ENCODE results near the gene SIAH1.

Gene SIAH1

GRCh38 chr16:48393485-48394354, 8.5 kb upstream of the SIAH1 start:
- no peak overlapping the region for H3K4me3 ChIP-seq (ENCODE audit: low read length in 2 of 2)
- H2AFZ ChIP-seq (ENCODE audit: low read length): peak overlapping the region; percentile 62
- no peak overlapping the region for H2BK120ac ChIP-seq (ENCODE audit: low read depth, low read length)

DNA sequence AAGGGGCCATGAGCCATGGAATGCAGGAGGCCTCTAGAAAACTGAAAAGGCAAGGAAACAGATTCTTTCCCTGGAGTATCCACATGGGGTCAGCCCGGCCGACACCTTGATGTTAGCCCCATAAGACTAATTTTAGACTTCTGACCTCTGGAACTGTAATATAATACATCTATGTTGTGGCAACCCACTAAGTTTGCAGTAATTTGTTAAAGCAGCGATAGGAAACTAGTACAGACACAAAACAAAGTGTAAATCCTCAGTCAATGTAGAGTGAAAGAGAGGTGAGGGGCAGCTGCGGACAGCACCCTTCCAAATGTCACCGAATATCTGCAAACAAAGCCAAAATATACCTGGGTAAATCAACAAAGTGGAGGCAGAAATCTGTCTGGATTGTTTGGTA, 7.2 kb upstream of the SIAH1 start:
- Histone ChIP-seq H2BK5ac (ENCODE audit: low read length) (no peak overlapping the region), H2BK12ac (ENCODE audit: low read length) (no peak overlapping the region), H3K79me1 (ENCODE audit: low read depth, low read length) (no peaks in the 10 kb centered on the region), H3K27ac (replicated peaks; ENCODE audit: low read length) (no peak overlapping the region), H3K9ac (ENCODE audit: low read depth, low read length, poor library complexity) (no peak overlapping the region), H3K4me3 (ENCODE audit: low read length in 2 of 2) (no peak overlapping the region), H2AFZ (ENCODE audit: low read length) (no peak overlapping the region), H4K8ac (ENCODE audit: low read depth, low read length) (no peak overlapping the region), H3K23ac (ENCODE audit: low read depth, low read length, poor library complexity) (no peak overlapping the region), H4K91ac (ENCODE audit: low read depth, low read length, poor library complexity) (no peak overlapping the region), H3K4ac (ENCODE audit: low read length) (no peak overlapping the region), H2BK15ac (ENCODE audit: low read length) (no peak overlapping the region), H2AK5ac (ENCODE audit: low read depth, low read length) (no peak overlapping the region), H3K4me2 (ENCODE audit: insufficient read depth, low read length, poor library complexity, severe bottlenecking) (no peak overlapping the region), H3K4me1 (ENCODE audit: control insufficient read depth in 2 of 2, insufficient read depth in 1 of 2, low read depth in 1 of 2, low read length in 2 of 2) (no peaks in the 10 kb centered on the region), H2BK120ac (ENCODE audit: low read depth, low read length) (no peak overlapping the region), H3K36me3 (replicated peaks in 1 of 2; ENCODE audit: control insufficient read depth in 2 of 2, insufficient read depth in 2 of 2, low read length in 2 of 2) (no peaks in the 10 kb centered on the region), H3K27me3 (ENCODE audit: control insufficient read depth in 3 of 3, insufficient read depth in 3 of 3, low read depth in 1 of 3, low read length in 3 of 3) (no peaks in the 10 kb centered on the region), H3K18ac (ENCODE audit: low read length) (no peak overlapping the region), H3K9me3 (replicated peaks in 1 of 2; ENCODE audit: control insufficient read depth in 2 of 2, insufficient read depth in 1 of 2, low read depth in 1 of 2, low read length in 2 of 2) (no peaks in the 10 kb centered on the region), H3K14ac (ENCODE audit: low read length) (no peak overlapping the region)
- no CpG with 5 or more reads among the region's 5 CpGs for WGBS, 2 donors (ENCODE audit: extremely low coverage in 2 of 2, insufficient read length in 2 of 2, insufficient replicate concordance in 1 of 2)
- no peak for DNase-seq (ENCODE audit: low spot score)

More at GRCh38 chr16:48393485-48394354, 8.5 kb upstream of the SIAH1 start:
- DNase-seq (ENCODE audit: low spot score): no peak
- Histone ChIP-seq H4K8ac (ENCODE audit: low read depth, low read length) (no peak overlapping the region), H2BK12ac (ENCODE audit: low read length) (no peak overlapping the region), H2AK5ac (ENCODE audit: low read depth, low read length) (no peak overlapping the region), H3K27me3 (ENCODE audit: control insufficient read depth in 3 of 3, insufficient read depth in 3 of 3, low read depth in 1 of 3, low read length in 3 of 3) (no peaks in the 10 kb centered on the region), H3K4me1 (ENCODE audit: control insufficient read depth in 2 of 2, insufficient read depth in 1 of 2, low read depth in 1 of 2, low read length in 2 of 2) (no peaks in the 10 kb centered on the region), H3K27ac (replicated peaks; ENCODE audit: low read length) (no peak overlapping the region), H3K9me3 (replicated peaks in 1 of 2; ENCODE audit: control insufficient read depth in 2 of 2, insufficient read depth in 1 of 2, low read depth in 1 of 2, low read length in 2 of 2) (no peaks in the 10 kb centered on the region), H3K14ac (ENCODE audit: low read length) (no peak overlapping the region), H3K36me3 (replicated peaks in 1 of 2; ENCODE audit: control insufficient read depth in 2 of 2, insufficient read depth in 2 of 2, low read length in 2 of 2) (no peaks in the 10 kb centered on the region), H4K91ac (ENCODE audit: low read depth, low read length, poor library complexity) (no peak overlapping the region), H3K4me2 (ENCODE audit: insufficient read depth, low read length, poor library complexity, severe bottlenecking) (no peak overlapping the region), H3K23ac (ENCODE audit: low read depth, low read length, poor library complexity) (no peak overlapping the region), H3K9ac (ENCODE audit: low read depth, low read length, poor library complexity) (no peak overlapping the region), H2BK5ac (ENCODE audit: low read length) (no peak overlapping the region), H3K18ac (ENCODE audit: low read length) (no peak overlapping the region), H3K79me1 (ENCODE audit: low read depth, low read length) (no peaks in the 10 kb centered on the region), H3K4ac (ENCODE audit: low read length) (no peak overlapping the region), H2BK15ac (ENCODE audit: low read length) (no peak overlapping the region)
- no CpG with 5 or more reads among the region's 11 CpGs for WGBS, 2 donors (ENCODE audit: extremely low coverage in 2 of 2, insufficient read length in 2 of 2, insufficient replicate concordance in 1 of 2)

DNA sequence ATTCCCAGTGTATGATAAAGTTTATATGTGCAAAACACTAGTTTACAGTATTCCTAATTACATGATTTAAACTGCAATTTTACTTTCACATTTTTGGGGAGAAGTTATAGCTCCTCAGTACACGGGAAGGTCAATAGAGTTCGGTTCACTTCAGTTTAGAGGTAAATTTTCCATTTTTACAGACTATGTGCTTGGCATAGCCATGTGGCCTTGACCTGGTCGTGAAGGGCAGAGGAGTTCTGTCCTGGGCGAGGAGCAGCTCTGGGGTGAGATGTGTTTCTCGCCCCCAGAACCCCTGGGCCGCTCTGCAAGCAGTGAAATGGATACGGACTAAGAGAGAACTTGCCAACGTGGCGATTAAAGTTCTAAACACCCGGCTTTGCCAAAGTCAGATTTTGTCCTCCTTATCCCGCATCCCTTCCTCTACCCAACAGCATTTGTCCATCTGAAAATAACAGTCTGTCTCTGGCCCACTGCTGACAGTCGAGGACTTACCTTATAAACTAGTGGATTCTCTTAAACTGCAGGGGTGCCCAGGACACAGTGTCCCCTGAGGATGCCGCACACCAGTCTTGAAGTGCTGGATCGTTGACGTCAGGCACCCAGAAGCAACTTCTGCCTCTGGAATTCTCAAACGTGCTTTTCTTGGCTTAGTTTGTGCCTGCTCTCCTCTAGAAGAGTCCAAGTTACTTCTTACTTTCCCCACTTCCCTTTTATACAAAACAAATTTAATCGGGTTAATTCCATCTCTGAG, 1.5 kb upstream of the SIAH1 start:
- Histone ChIP-seq H2BK12ac (ENCODE audit: low read length) (peak overlapping the region; percentile 59), H3K14ac (ENCODE audit: low read length) (no peak overlapping the region), H3K79me1 (ENCODE audit: low read depth, low read length) (peaks cover 1% of the 10 kb centered on the region), H2AFZ (ENCODE audit: low read length) (no peak overlapping the region), H3K4me2 (ENCODE audit: insufficient read depth, low read length, poor library complexity, severe bottlenecking) (no peak overlapping the region), H3K23ac (ENCODE audit: low read depth, low read length, poor library complexity) (no peak overlapping the region), H3K36me3 (replicated peaks in 1 of 2; ENCODE audit: control insufficient read depth in 2 of 2, insufficient read depth in 2 of 2, low read length in 2 of 2) (no peaks in the 10 kb centered on the region), H2BK15ac (ENCODE audit: low read length) (no peak overlapping the region), H3K18ac (ENCODE audit: low read length) (no peak overlapping the region), H4K91ac (ENCODE audit: low read depth, low read length, poor library complexity) (no peak overlapping the region), H3K27me3 (ENCODE audit: control insufficient read depth in 3 of 3, insufficient read depth in 3 of 3, low read depth in 1 of 3, low read length in 3 of 3) (no peaks in the 10 kb centered on the region), H2BK5ac (ENCODE audit: low read length) (no peak overlapping the region), H2BK120ac (ENCODE audit: low read depth, low read length) (no peak overlapping the region), H3K4me3 (ENCODE audit: low read length in 2 of 2) (no peak overlapping the region), H3K27ac (replicated peaks; ENCODE audit: low read length) (no peak overlapping the region), H4K8ac (ENCODE audit: low read depth, low read length) (no peak overlapping the region), H2AK5ac (ENCODE audit: low read depth, low read length) (no peak overlapping the region), H3K4me1 (ENCODE audit: control insufficient read depth in 2 of 2, insufficient read depth in 1 of 2, low read depth in 1 of 2, low read length in 2 of 2) (peaks cover 1 to 3% of the 10 kb centered on the region in 2 donors), H3K4ac (ENCODE audit: low read length) (no peak overlapping the region), H3K9me3 (replicated peaks in 1 of 2; ENCODE audit: control insufficient read depth in 2 of 2, insufficient read depth in 1 of 2, low read depth in 1 of 2, low read length in 2 of 2) (peaks cover 0 to 2% of the 10 kb centered on the region in 2 donors), H3K9ac (ENCODE audit: low read depth, low read length, poor library complexity) (no peak overlapping the region)
- no peak for DNase-seq (ENCODE audit: low spot score)
- WGBS, 2 donors (ENCODE audit: extremely low coverage in 2 of 2, insufficient read length in 2 of 2, insufficient replicate concordance in 1 of 2): no CpG with 5 or more reads among the region's 17 CpGs
